HG03196 (cell line): ENCODE measurements around the gene NT5C3B.

Source experiments
- ATAC-seq: cut with Tn5 transposase; IDR thresholded peaks from one replicate; pipeline ENCODE4 v1.9.1; 2021; ENCODE audit not compliant: unreplicated experiment

The NT5C3B gene

DNA sequence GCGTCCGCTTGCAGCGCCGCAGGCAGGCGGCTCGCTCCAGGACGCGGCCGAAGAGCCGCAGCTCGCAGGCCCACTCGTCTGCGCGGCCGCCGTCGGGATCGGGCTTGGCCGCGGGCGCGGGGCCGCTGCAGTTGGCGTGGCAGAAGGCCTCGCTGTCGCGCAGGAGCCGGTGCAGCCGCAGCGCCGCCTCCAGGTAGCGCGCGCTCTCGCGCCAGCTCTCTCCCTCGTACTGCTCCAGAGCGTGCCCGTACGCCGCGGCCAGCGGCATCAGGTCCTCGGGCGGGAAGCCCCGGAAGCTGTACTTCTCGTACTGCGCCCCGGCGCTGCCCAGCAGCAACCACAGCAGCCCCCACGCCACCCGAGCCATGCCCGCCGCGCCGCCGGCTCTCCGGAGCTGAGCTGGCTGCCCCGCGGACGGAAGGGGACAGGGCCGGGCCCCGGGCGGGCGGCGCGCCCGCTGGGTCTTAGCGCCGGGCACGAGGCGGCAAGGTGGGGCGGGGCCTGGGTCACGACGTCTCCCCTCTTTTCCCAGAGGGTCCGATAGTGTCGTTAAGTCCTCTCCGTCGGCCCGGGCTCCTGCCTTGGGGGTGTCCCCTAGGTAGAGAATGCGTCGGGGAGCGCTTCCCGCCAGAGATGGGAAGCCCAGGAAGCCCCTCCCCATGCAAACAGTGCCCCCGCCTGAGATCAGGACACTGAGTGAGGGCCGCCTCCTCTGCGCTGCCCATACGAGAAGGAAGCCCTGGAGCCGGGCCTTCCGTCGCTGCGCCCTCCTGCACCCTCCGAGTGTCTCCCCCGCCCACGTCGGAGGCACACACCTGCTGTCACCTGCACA is 24.3 kb downstream of the NT5C3B start, which contains the start of gene P3H4:
Gene P3H4 (minus strand): TSS at position 401 of the 832 bp plus-strand sequence. CDS start 34 bp downstream, at position 367.
- peak; percentile 53 for ATAC-seq

DNA sequence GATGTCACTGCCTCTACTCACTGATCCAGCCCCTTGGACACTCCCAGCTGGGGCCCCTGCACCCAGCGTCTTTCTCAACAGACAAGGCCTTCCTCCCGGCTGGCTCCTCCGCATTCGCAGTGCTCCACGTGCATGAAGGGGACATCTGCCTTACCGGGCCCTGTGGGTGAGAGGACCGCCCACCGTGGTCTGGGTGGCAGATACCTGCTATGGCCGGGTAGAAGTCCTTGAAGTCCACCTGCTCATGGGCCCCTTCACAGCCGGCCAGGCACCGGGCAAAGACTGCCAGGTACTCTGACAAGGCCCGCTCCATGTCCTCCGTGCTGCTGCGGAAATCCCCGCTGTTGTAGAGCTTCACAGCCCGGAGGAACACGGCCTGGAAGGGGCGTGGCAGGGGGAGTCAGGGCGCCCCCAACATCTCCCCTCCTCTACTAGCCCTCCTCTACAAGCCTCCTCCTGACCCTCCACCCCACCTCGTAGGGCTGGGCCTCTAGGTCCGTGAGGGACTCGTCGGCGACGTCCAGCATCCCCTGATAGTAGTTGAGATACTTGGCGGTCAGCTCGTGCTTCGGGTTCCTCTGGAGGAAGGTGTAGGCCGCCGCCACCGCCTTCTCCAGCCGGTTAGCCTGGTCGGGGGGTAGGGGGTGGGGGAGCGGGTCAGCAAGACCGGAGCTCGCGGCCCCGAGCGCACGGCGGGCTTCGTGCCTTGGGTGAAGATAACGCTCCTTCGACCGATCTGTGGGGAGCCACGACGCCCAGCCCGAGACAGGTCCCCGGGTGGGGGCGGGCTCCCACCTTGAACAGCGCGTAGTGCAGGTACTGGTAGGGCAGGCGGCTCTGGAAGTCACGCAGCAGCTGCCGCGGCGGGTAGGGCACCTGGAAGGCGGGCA is 25.1 kb downstream of the NT5C3B start:
- ATAC-seq, result no peak

DNA sequence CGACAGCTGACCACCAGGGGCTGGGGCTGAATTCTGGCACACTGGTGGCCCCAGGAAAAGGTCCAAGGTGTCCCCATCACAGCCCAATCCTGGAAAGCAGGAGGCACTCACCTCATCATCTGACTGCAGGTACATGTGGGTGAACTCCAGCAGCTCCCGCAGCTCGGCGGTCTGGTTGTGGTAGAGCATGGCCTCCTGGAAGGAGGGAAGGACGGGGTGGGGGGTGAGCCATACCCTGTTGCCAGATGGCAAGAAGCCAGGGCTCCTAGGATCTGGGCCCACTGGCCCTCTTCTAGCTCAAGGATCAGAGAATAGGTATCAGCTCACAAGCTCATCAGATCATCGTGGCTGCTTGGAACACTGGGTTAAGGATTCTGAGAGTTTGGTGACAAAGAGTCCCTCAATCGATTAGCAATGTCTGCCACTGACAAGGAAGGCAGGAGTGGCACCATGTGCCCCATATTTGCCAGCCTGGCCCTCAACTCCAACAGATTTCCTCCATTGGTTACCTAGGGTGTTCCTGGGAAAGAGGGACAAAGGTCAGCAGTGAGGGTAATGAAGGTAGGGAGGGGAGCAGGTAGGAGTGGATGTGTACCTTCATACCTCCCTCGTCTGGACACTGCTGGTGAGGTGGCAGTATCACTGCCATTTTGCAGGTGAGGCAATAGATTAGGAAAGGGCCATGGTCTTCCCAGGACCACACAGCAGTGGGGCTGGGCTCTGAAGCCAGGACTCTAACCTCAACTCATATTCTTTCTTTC is 29.2 kb downstream of the NT5C3B start:
- ATAC-seq, result no peak

DNA sequence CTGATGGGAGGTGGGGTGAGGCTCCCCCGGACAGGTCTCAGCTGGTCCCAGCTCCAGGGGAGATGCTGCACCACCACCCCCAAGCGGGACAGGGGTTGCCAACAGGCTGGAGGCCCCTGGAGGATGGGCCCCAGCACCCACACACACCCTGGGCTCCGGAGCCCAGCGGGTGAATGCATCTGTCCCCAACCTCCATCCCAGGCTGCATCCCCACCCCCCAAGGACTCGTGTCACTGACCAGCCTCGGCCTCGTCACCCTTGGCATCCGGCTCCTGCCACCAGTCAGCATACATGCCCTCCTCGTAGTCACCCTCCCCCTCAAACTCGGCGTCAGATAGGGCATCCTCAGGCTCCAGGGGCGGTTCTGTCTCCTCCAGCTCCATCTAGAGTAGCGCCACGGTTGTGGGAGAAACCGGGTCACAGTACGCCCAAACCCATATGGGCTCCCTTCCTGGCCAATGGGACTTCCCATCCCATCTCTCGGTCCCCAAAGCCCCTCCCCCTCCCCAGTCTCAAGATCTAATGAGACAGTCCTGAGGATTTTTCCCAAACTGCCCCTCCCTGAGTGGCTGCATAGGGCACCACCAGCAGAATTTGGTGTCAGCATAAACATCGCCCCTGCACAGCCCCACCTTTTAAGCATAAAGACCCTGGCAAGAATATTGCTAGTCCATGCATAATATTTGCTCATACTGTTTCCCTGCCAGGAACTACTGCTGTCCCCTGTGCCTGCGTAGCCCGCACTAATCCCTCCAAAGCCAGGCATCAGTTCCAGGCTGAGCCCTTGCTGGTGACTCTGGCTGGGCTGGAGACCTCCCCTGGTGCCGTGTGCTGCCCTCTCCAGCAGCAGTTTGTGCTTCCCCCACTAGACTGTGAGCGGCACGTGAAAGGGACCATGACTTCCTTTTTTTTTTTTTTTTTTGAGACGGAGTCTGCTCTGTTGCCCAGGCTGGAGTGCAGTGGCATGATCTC is 32.7 kb downstream of the NT5C3B start:
- ATAC-seq, result no peak

DNA sequence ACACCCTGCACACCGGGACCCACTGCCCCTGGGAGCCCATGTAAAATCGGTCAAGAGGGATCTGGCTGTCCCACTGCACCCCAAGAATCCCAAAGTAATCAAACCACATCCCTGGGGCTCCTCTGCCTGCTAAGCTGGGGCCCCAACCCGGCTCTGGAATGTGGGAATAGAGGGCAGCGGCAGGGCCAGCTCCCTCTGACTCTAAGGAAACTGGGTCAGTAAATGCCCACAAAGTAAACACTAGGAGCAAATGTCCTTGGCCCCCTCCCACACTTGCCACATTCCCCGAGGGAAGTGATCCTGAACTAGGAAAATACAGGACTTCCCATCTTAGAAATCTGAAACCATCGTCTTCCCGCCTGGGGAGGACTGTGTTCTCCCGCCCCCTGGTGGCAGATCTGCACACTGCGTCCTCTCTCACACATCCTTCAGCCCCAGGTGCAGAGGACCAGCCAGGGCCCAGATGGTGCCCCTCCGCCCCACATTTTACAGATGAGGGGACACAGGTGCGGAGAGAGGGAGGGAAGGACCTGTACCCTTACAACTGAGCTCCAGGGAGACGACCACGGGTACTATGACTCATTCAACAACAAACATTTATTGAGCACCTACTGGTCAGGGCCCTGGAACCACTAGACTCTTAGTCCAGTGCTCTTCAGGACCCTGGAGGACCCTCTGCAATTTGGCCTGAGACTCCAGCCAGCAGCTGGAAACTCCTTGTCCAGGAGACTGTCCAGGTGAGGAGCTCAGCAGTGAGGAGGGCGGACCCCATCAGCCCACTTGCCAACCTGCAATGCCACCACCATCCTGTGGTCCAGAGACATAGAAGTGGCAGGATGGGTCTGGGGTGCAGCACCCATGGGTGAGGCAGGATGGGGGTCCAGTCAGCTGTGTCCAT is 34.4 kb downstream of the NT5C3B start:
- ATAC-seq, result no peak

GRCh38 chr17:41800601-41801373 is 35.2 kb downstream of the NT5C3B start:
- ATAC-seq, result no peak

DNA sequence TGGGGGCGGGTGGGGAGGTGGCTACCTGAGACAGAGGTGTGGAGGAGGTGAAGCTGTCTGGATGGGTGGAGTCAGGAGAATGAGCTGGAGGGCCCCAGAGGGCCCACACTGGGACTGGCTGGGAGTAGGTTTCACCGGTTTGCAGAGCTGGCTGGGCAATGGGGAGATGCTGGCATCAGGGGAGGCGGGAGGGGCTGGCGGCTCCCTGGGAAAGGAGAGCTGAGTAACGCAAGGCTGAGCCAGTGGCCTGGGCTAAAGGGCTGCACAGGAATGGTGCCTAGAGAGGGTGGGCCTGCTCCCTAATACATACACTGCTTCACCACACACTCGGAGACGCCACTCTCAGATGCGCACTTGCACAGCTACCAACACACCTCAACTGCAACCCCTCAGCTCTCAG is 36.7 kb downstream of the NT5C3B start:
- no peak for ATAC-seq

DNA sequence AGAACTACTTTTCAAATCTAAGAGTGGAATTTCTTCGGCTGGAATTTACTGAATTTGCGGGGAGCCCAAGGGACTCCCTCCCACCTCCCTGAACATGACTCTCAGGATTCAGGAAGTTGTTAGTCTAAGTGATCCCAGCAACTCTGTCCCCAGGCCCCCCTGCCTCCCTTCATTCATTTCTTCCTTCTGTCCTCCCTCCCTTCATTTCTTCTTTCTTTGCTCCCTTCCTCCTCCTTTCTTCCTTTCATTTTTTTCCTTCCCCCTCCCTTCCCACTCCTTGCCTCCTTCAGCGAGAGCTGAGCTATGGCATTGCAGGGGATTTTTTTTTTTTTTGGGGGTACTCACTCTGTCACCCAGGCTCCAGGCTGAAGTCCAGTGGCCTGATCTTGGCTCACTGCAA is 38.7 kb downstream of the NT5C3B start:
- no peak for ATAC-seq

- ATAC-seq, result no peak
These were observed 39.7 kb downstream of the NT5C3B start for GRCh38 chr17:41796121-41796895.

DNA sequence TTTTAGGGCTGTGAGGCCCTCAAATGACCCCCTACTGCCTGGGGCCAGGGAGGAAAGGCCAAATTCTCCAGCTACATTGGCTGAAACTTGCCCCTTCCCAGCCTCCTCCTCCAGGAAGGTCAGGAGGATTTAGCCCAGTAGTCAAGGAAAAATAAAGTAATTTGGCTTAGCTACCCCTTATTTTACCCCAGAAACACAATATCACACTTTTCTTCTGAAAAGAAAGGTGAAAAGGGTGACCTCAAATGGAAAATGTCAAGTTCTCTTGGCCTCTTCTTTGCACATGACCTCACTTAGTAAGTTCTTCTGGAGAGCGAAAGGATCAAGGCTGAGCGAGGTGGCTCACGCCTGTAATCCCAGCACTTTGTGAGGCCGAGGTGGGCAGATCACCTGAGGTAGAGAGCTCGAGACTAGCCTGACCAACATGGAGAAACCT is 41.5 kb downstream of the NT5C3B start:
- ATAC-seq, result no peak

GRCh38 chr17:41793784-41794539 is 42.1 kb downstream of the NT5C3B start:
- no peak for ATAC-seq

- no peak for ATAC-seq
These were observed 42.9 kb downstream of the NT5C3B start for GRCh38 chr17:41792845-41793783.

DNA sequence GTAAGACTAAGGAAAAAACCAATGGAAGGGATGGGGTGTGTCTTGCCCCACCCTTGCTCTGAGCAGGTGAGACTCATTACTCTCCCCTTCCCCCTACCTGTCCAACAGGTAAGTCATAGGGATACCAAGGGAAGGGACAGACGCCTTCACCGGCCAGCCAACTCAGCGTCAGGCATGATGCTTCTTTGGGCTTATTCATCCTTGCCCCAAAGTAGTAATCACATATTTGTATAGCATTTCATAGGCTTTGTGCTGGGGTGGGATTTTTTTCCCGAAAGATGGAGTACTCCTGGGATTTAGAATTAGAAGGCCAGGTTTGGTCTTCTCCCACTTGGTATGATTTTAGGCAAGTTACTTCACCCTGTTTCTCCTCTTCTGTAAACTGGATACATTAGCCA is 49.0 kb downstream of the NT5C3B start:
- ATAC-seq, result no peak

DNA sequence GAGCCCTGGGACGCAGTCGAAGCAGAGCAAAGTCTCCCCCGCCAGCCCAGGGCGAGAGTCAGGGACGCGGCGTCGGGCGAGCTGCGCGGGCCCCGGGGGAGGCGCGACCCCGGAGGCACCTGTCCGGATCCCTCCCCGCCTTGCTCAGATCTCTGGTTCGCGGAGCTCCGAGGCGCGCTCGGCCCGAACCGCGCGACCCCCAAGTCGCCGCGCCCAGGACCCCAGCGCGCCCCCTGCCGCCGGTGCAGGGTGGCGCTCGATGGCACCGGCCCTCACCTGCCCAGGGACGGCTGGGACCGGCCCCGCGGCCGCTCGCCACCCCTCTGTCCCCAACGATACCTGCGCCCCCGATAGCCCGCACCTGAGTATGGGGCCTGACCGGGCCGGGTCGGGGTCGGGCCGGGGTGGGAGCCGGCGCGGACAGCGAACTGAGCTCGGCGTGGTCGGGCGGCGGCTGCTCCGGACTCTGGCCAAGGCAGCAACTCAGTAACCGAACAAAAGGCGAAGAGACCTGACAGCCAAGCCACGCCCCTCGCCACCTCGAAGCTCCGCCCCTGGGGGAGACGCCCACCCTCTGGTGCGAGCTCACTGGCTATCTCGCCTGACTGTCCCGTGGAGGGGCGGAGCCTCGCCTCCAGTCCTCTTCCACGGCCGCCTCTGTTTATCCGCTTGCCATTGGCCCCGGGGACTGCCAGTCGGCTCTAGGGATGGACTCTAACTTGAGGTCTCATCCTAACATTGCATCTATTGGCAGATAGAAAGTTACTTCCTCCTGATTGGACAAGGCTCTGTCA is 49.6 kb downstream of the NT5C3B start, which contains the start of gene JUP:
Gene JUP (minus strand): TSS at position 485 of the 794 bp plus-strand sequence. CDS start 14,857 bp downstream, outside the sequence.
- peak; percentile 65 for ATAC-seq

GRCh38 chr17:41785859-41786226 is 50.2 kb downstream of the NT5C3B start:
- ATAC-seq, result no peak
